ENCODE measurements around the gene NEDD4L.

The NEDD4L gene

DNA sequence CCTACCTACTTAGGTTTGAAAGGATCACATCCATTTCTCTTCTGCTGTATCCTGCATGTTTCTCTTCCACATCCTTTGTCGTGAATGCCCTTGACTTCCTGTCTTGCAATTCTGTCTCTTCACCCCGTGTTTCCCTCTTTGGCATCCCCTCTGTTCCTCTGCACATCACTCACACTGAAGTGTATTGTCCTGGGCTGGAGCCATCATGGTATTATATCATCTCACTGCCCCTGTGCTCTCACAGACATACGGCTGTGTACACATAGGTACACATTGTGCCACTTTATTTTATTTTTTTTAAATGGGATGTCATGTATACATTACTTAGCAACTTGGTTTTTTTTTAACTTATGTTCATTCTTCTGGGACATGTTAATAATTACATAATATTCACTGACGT is 293.3 kb downstream of the NEDD4L start:
- TF ChIP-seq OSR1 (CRISPR knock-in tag; IDR thresholded peaks at IDR 0.05), result no peak
- no peak for TF ChIP-seq SNAI2 (CRISPR knock-in tag; IDR thresholded peaks at IDR 0.05)
- TF ChIP-seq ESRRG (CRISPR knock-in tag; IDR thresholded peaks at IDR 0.05), result no peak
- no peak for TF ChIP-seq ISL1 (CRISPR knock-in tag; IDR thresholded peaks at IDR 0.05)
- no peak for TF ChIP-seq CSDC2 (CRISPR knock-in tag; IDR thresholded peaks at IDR 0.05)
- TF ChIP-seq PPARA (CRISPR knock-in tag; IDR thresholded peaks at IDR 0.05; ENCODE audit: borderline replicate concordance), result no peak
- no peak for TF ChIP-seq ZFP3 (CRISPR knock-in tag; IDR thresholded peaks at IDR 0.05)
- TF ChIP-seq ARNTL (CRISPR knock-in tag; IDR thresholded peaks at IDR 0.05; ENCODE audit: borderline replicate concordance, low read depth), result no peak
- TF ChIP-seq, protein P1, sequence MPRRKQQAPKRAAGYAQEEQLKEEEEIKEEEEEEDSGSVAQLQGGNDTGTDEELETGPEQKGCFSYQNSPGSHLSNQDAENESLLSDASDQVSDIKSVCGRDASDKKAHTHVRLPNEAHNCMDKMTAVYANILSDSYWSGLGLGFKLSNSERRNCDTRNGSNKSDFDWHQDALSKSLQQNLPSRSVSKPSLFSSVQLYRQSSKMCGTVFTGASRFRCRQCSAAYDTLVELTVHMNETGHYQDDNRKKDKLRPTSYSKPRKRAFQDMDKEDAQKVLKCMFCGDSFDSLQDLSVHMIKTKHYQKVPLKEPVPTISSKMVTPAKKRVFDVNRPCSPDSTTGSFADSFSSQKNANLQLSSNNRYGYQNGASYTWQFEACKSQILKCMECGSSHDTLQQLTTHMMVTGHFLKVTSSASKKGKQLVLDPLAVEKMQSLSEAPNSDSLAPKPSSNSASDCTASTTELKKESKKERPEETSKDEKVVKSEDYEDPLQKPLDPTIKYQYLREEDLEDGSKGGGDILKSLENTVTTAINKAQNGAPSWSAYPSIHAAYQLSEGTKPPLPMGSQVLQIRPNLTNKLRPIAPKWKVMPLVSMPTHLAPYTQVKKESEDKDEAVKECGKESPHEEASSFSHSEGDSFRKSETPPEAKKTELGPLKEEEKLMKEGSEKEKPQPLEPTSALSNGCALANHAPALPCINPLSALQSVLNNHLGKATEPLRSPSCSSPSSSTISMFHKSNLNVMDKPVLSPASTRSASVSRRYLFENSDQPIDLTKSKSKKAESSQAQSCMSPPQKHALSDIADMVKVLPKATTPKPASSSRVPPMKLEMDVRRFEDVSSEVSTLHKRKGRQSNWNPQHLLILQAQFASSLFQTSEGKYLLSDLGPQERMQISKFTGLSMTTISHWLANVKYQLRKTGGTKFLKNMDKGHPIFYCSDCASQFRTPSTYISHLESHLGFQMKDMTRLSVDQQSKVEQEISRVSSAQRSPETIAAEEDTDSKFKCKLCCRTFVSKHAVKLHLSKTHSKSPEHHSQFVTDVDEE (CRISPR knock-in tag; IDR thresholded peaks at IDR 0.05), result no peak
- no peak for TF ChIP-seq TOX (CRISPR knock-in tag; IDR thresholded peaks at IDR 0.05; ENCODE audit: borderline replicate concordance)
- no peak for TF ChIP-seq ZNF565 (CRISPR knock-in tag; conservative IDR thresholded peaks at IDR 0.05; ENCODE audit: low read depth)
- TF ChIP-seq, protein P2, sequence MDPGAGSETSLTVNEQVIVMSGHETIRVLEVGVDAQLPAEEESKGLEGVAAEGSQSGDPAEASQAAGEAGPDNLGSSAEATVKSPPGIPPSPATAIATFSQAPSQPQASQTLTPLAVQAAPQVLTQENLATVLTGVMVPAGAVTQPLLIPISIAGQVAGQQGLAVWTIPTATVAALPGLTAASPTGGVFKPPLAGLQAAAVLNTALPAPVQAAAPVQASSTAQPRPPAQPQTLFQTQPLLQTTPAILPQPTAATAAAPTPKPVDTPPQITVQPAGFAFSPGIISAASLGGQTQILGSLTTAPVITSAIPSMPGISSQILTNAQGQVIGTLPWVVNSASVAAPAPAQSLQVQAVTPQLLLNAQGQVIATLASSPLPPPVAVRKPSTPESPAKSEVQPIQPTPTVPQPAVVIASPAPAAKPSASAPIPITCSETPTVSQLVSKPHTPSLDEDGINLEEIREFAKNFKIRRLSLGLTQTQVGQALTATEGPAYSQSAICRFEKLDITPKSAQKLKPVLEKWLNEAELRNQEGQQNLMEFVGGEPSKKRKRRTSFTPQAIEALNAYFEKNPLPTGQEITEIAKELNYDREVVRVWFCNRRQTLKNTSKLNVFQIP (CRISPR knock-in tag; IDR thresholded peaks at IDR 0.05; ENCODE audit: borderline replicate concordance, low read depth), result no peak
- TF ChIP-seq, protein P3, sequence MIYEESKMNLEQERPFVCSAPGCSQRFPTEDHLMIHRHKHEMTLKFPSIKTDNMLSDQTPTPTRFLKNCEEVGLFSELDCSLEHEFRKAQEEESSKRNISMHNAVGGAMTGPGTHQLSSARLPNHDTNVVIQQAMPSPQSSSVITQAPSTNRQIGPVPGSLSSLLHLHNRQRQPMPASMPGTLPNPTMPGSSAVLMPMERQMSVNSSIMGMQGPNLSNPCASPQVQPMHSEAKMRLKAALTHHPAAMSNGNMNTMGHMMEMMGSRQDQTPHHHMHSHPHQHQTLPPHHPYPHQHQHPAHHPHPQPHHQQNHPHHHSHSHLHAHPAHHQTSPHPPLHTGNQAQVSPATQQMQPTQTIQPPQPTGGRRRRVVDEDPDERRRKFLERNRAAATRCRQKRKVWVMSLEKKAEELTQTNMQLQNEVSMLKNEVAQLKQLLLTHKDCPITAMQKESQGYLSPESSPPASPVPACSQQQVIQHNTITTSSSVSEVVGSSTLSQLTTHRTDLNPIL (CRISPR knock-in tag; IDR thresholded peaks at IDR 0.05; ENCODE audit: low read depth), result no peak
- no peak for TF ChIP-seq TCF4 (CRISPR knock-in tag; IDR thresholded peaks at IDR 0.05; ENCODE audit: borderline replicate concordance)
- TF ChIP-seq RARB (CRISPR knock-in tag; IDR thresholded peaks at IDR 0.05), result no peak
- TF ChIP-seq GLIS3 (CRISPR knock-in tag; IDR thresholded peaks at IDR 0.05), result no peak
- no peak for TF ChIP-seq BACH2 (CRISPR knock-in tag; IDR thresholded peaks at IDR 0.05; ENCODE audit: borderline replicate concordance)
- TF ChIP-seq ZC3H10 (CRISPR knock-in tag; IDR thresholded peaks at IDR 0.05), result no peak
- no peak for TF ChIP-seq ZFP30 (CRISPR knock-in tag; IDR thresholded peaks at IDR 0.05)
- TF ChIP-seq ZNF70 (CRISPR knock-in tag; IDR thresholded peaks at IDR 0.05), result no peak
- no peak for ATAC-seq

DNA sequence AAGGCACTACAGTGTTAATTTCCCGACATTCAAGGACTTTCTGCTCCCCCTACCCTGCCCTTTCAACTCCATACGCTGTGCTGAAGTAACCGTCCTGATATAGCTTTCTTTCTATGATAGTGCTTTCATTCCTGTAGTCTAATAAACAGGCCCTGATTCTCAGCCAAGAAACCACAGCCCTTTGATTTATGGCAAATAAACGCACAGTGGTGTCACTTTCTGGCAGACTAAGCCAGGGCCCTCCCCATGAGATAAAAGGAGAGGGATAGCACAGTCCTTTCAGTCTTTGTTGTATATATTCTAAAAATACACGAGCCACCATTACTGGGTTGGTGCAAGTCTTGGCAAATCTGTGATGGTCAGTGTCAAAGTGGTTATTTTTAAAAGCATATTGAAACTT is 293.7 kb downstream of the NEDD4L start:
- no peak for ATAC-seq
- no peak for TF ChIP-seq ZNF565 (CRISPR knock-in tag; conservative IDR thresholded peaks at IDR 0.05; ENCODE audit: low read depth)
- TF ChIP-seq, protein P1 (CRISPR knock-in tag; IDR thresholded peaks at IDR 0.05), result no peak
- no peak for TF ChIP-seq SNAI2 (CRISPR knock-in tag; IDR thresholded peaks at IDR 0.05)
- TF ChIP-seq ZFP3 (CRISPR knock-in tag; IDR thresholded peaks at IDR 0.05), result no peak
- no peak for TF ChIP-seq CSDC2 (CRISPR knock-in tag; IDR thresholded peaks at IDR 0.05)

DNA sequence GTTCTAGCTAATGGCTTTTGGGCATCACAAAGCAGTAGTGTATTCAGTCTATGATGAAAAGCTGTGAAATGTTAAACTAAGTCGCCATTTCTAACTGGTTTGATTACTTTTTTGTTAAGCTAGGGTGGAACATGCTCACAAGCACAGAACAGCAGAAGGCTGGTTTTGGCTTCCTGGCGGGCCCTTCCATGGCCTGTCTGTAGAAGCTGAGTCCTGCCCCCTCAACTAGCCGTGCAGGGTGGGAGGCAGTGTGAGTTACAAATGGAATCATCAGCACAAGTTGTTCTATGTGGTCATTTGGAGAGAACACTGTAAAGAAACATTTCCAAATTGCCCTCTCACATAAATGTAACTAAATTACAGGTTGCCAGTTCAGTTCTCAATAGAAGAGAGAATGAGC is 294.1 kb downstream of the NEDD4L start:
- no peak for ATAC-seq

More for the DNA sequence above, 294.1 kb downstream of the NEDD4L start:
- TF ChIP-seq BACH2 (CRISPR knock-in tag; IDR thresholded peaks at IDR 0.05; ENCODE audit: borderline replicate concordance) (no peak), ZC3H10 (CRISPR knock-in tag; IDR thresholded peaks at IDR 0.05) (no peak), ZNF70 (CRISPR knock-in tag; IDR thresholded peaks at IDR 0.05) (no peak), ZFP30 (CRISPR knock-in tag; IDR thresholded peaks at IDR 0.05) (no peak), OSR1 (CRISPR knock-in tag; IDR thresholded peaks at IDR 0.05) (no peak)
